NCI-H345 (cell line): Measurements from ENCODE around the gene SEC14L2.
"Not testable (repeated sequence)": the region's sequence is repeated elsewhere in the genome, so short reads cannot be mapped to it uniquely, and the experiment has no call there.

Experiments
- DNase-seq: peaks from one replicate; lab custom pipeline; 2025; lab: John Stamatoyannopoulos, UW

The SEC14L2 gene

GRCh38 chr22:30455075-30455840, 58.4 kb downstream of the SEC14L2 start:
- no peak for DNase-seq

GRCh38 chr22:30457981-30458380, 61.2 kb downstream of the SEC14L2 start:
- no peak for DNase-seq

DNA sequence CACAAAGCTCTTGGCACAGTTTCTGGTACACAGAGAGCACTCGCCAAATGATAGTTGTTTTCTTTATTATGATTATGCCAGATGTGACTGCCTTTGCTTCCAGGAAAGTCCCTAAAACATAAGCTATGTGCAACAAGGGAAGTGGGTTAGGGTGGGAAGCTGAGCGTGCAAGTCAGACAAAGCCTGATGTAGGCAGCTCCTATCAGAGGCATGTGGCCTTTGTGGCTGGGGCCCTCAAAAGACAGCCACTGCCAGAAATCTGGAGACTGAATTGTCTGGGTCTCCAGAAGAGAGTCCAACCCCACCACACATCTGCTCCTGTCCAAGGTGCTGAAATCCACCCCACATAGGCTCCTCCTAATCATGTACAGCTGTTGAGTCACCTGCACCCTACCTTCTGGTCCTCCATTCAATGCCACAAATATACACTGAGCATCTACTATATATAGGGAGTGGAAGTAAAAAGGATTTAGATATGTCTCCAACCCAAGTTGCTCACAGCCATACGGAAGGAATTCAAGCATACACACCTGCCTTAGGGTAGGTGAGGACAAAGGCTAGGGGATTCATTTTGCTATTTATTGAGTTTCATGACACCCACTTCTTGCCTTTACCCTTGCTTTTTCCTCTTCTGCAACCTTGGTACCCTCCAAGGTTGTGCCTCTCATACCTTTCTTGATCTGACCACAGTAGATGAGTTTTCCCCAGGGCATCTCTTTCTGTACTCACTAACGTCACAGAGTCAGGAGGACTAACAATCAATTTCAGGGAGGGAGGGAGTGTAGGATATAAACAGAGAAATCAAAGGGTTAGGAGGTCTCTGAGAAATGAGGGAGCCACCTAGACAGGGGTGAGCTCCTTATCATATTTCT, 62.6 kb downstream of the SEC14L2 start:
- DNase-seq: no peak

GRCh38 chr22:30460147-30460546, 63.3 kb downstream of the SEC14L2 start:
- peak; percentile 63 for DNase-seq

DNA sequence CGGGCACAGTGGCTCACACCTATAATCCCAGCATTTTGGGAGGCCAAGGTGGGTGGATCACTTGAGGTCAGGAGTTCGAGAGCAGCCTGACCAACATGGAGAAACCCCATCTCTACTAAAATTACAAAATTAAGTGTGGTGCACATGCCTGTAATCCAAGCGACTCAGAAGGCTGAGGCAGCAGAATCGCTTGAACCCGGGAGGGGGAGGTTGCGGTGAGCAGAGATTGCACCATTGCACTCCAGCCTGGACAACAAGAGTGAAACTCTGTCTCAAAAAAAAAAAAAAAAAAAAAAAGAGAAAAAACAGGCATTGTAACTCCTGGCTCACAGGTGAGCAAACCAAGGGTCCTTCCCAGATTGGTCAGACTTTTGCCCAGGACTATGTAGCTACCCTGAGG, 63.7 kb downstream of the SEC14L2 start:
- not testable (repeated sequence) for DNase-seq

- no peak for DNase-seq
Measured at GRCh38 chr22:30469165-30469564, 72.3 kb downstream of the SEC14L2 start.

DNA sequence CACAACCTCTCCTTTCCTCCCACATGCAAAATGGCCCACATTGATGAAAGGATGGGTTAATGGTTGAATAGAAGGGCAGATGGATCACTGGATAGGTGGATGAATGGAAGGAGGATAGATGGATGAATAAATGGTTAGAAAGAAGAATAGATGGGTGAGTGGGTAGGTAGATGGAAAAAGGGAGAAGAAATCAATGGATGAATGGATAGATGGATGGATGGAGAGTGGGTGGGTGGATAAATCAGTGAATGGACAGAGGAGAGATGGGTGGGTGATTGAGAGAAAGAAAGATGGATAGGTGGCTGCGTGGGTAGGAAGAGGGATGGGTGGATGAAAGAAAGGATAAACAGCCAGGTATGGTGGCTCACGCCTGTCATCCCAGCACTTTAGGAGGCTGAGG, 73.8 kb downstream of the SEC14L2 start:
- DNase-seq: no peak

DNA sequence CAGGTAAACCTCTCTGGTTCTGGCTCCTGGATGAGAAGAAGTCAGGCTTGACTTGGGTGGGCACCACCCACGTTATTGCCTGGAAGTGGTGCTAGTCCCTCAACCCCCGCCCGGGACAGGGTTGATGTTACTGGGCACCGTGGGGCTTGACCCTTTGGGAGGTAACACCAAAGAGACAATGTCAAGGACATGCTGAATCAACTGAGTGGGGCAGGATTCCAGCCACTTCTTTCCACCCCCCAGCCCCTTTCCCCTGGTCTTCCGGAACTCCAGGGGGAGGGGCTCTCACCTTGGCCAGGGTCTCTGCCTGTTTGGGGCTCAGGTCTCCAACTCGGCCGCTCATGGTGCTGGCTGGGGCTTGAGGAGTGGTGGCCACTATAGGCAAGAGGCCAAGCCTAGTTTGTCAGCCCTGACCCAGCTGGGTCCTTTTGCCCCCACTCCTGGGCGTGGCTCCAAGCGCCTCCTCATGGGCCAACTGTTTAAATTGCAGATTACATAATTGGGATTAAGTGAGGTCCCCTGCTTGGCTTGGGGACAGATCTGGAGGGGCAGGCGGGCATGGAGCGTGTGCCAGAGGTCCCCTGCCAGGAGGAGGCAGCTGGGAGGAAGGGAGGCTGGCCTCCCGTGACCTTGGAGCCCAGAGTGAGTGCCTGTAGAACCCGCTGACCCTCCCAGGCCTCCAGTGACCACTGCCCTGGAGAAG, 74.9 kb downstream of the SEC14L2 start, which contains the start of gene SEC14L3:
Gene SEC14L3, minus strand, starts transcription at position 402 of the 703 bp plus-strand sequence. Its CDS starts 59 bp downstream, at position 343.
- no peak for DNase-seq

DNA sequence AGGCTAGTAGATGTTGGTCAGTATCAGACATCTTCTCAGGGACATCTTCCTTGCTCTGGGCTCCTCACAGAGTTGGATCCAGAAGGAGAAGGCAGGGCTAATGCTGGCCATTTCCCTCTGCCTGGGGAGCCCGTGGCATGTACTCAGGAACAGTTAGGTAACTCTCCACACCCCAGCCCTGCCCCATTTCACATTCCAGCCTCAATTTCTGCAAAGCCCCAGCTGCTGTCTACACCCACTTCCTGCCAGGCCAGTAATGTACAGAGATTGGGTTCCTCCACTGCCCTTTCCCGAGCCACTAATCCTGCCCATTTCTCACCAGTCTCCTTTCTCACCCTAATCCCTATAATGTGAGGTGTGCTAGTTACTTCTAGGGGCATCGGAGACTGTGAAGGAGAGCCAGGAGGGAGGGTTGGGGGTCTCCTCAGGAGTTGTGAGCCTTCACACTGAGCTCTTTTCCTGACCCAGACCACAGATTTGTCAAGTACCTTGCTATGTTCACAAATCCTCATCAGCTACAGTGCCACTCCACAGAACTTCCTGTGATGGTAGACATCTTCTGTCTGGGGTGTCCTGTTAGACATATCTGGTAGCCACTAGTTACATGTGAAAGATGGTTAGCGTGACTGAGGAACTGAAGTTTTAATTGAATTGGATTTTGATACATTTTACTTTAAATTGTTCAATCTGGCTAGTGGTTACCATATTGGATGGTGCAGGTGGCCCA, 76.3 kb downstream of the SEC14L2 start:
- no peak for DNase-seq

DNA sequence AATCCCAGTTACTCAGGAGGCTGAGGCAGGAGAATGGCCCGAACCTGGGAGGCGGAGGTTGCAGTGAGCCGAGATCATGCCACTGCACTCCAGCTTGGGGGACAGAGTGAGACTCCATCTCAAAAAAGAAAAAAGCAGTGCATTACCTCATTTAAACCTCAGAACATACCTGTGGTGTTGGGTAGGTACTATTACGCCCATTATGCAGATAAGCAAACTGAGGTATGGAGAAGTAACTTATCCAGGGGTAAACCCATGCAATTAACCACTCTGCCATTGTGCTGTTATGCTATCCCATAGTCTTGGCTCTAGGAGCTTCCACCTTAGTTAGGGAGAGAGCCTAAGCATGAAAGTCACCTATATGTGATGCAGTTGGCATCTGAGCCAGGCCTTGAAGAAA, 77.3 kb downstream of the SEC14L2 start:
- no peak for DNase-seq
